ENCODE results near the gene SLC12A2. TPM values are rescaled to one million over a fixed set of nuclear protein-coding genes. Genes with fewer than 3 reads are reported as not detected.

SLC12A2 gene
- total and polyA plus RNA-seq, 2 of the 4 experiments (the other 2 are of a cell fraction): 5.6 to 30.3 TPM

- Histone ChIP-seq H3K4ac (ENCODE audit: low read depth, low read length) (no peak overlapping the region), H2BK5ac (ENCODE audit: low read depth, low read length, poor library complexity, severe bottlenecking) (peak overlapping the region; percentile 74), H4K91ac (ENCODE audit: insufficient read depth, low read depth, low read length) (no peak overlapping the region), H3K9me1 (ENCODE audit: insufficient read depth, low read length) (no peaks in the 10 kb centered on the region), H3K79me1 (ENCODE audit: low read depth in 1 of 2, low read length in 2 of 2) (peaks cover 17 to 44% of the 10 kb centered on the region in 2 experiments), H3K56ac (ENCODE audit: extremely low read depth, insufficient read depth, low read length) (no peak overlapping the region), H3K27me3 (ENCODE audit: control insufficient read depth, insufficient read depth, low read length) (no peaks in the 10 kb centered on the region), H2AFZ (replicated peaks; ENCODE audit: low read length, poor library complexity) (peak overlapping the region; percentile 99), H3K14ac (replicated peaks; ENCODE audit: low read depth, low read length) (no peak overlapping the region), H2AK5ac (ENCODE audit: low read depth, low read length) (no peak overlapping the region), H3K4me1 (ENCODE audit: control insufficient read depth, insufficient read depth, low read length) (no peaks in the 10 kb centered on the region), H3K4me3 (ENCODE audit: insufficient read depth, low read depth, low read length) (peak overlapping the region; percentile 89), H2BK15ac (ENCODE audit: low read depth, low read length) (no peak overlapping the region), H3K9me3 (ENCODE audit: control insufficient read depth, insufficient read depth, low read length) (no peaks in the 10 kb centered on the region), H2BK20ac (ENCODE audit: low read depth, low read length) (no peak overlapping the region), H3K27ac (ENCODE audit: insufficient read depth, low read length) (peak overlapping the region; percentile 44; the same call in 1 of the 2 replicates), H3K4me2 (ENCODE audit: low read depth, low read length) (no peak overlapping the region), H4K8ac (ENCODE audit: low read depth in 2 of 2, low read length in 2 of 2) (no peak overlapping the region), H4K5ac (ENCODE audit: low read depth, low read length) (no peak overlapping the region), H3K23ac (ENCODE audit: low read depth, low read length) (no peak overlapping the region), H2AK9ac (replicated peaks; ENCODE audit: low read depth, low read length, poor library complexity) (peak overlapping the region; percentile 53), H3K36me3 (ENCODE audit: control insufficient read depth, insufficient read depth, low read length) (no peaks in the 10 kb centered on the region), H3K9ac (ENCODE audit: low read depth, low read length) (0 out of 2 replicates have a peak overlapping the region, but pooled peaks have one; percentile 10), H2BK120ac (ENCODE audit: low read depth, low read length) (no peak overlapping the region), H4K20me1 (ENCODE audit: insufficient read depth, low read length) (no peaks in the 10 kb centered on the region; the same call in 1 of the 2 replicates), H3K18ac (ENCODE audit: low read depth, low read length) (no peak overlapping the region)
- WGBS, 2 experiments (ENCODE audit: extremely low coverage in 2 of 2, insufficient read length in 1 of 2): 0% methylated on average over 3 of the region's 53 CpGs; no CpG with 5 or more reads in 1 of the 2 experiments
- dilution Hi-C loops (cut with HindIII; ENCODE audit: low sequenced_read_pairs, unreplicated experiment) (no loop called here), in situ Hi-C loops (cut with MboI; ENCODE audit: low sequenced_read_pairs) (loop anchor here (10.0 kb wide), 1 partner anchor 519 kb away; no protein-coding TSS in a partner anchor), intact Hi-C loops (cut with micrococcal nuclease) (loop anchor here (1.0 to 5.0 kb wide), 6 partner anchors 117 to 520 kb away; no protein-coding TSS in a partner anchor)
- ChIA-PET CTCF (interaction anchor here (1.3 kb wide), 1 partner anchor 161 kb away, joined by 4 read pairs; no protein-coding TSS in a partner anchor), POLR2A (ENCODE audit: unreplicated experiment) (interaction anchor here (0.5 kb wide), 1 partner anchor 81 kb away, joined by 16 read pairs; no protein-coding TSS in a partner anchor)
- ATAC-seq (ENCODE audit: low read depth) (peak; percentile 71), DNase-seq (peak; percentile 52)
- TF ChIP-seq MXI1 (IDR thresholded peaks at IDR 0.05; ENCODE audit: borderline replicate concordance, low read depth, low read length) (peak; percentile 33; the same call in 1 of the 2 replicates), RAD21 (IDR thresholded peaks at IDR 0.05; ENCODE audit: low read length) (peak; percentile 59), CEBPB (IDR thresholded peaks at IDR 0.05; ENCODE audit: low read depth, low read length) (no peak), SMC3 (IDR thresholded peaks at IDR 0.05; ENCODE audit: low read depth, low read length) (peak; percentile 20; the same call in 1 of the 2 replicates), MAFK (IDR thresholded peaks at IDR 0.05; ENCODE audit: low read depth, low read length) (no peak), CTCF (conservative IDR thresholded peaks at IDR 0.05; ENCODE audit: low read depth, low read length) (peak; percentile 55)
- no TSS peak for BruUV-seq (replicated peaks)
Measured at GRCh38 chr5:128083811-128084227, 253 bp downstream of the SLC12A2 start.

All from IMR-90 (cell line).